Measurements from ENCODE around the gene MALRD1.

DNA sequence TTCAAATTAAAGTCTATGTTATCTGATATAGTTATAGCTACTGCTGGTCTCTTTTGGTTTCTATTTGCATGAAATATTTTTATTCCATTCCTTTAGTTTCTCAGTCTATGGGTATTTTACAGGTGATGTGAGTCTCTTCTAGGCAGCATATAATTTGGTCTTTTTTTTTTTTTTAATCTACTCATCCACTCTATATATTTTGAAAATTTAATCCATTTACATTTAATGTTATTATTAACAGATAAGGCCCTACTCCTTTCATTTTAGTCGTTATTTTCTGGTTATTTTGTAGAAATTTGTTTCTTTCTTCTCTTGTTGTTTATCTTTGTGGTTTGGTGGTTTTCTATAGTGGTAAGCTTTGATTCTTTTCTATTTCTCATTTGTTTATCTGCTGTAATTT lies 58.8 kb downstream of the MALRD1 start:
- TF ChIP-seq TAF1 (IDR thresholded peaks at IDR 0.05; ENCODE audit: borderline replicate concordance, insufficient read depth, low read length) (no peak), REST (IDR thresholded peaks at IDR 0.05; ENCODE audit: insufficient read depth in 1 of 2, low read depth in 2 of 2, low read length in 2 of 2) (no peak), POLR2AphosphoS5 (IDR thresholded peaks at IDR 0.05; ENCODE audit: low read depth, low read length) (no peak), SIN3A (IDR thresholded peaks at IDR 0.05; ENCODE audit: borderline replicate concordance, insufficient read depth, low read length) (no peak)

Data from PFSK-1 (cell line).